Breast epithelium (tissue), 4 donors: ENCODE data around the gene WWOX. TPM values are rescaled to one million over a fixed set of nuclear protein-coding genes. Genes with fewer than 3 reads are reported as not detected.

Experiments
- DNase-seq, 2 donors: peaks; one replicate each; pipeline ENCODE4 v3.0.0-alpha.2; 2019; ENCODE audit warnings: low spot score in 2 of 2
- H3K27ac ChIP-seq, 2 donors: fragments of 200-600 bp; sonication (generic) in 1 of 2; one replicate each; pipeline ENCODE4 v1.5.1; 2016 to 2019; ENCODE audit warnings: mild to moderate bottlenecking in 1 of 2
- H3K27me3 ChIP-seq, 2 donors: fragments of 200-600 bp; sonication (generic) in 1 of 2; one replicate each; pipeline versions ENCODE4 v1.5.1 to v1.6.0; 2017 to 2019; ENCODE audit warnings: control low read depth in 1 of 2, mild to moderate bottlenecking in 1 of 2
- H3K36me3 ChIP-seq: fragments of 200-600 bp; one replicate; pipeline ENCODE4 v1.5.1; 2019
- H3K4me1 ChIP-seq, 2 donors: fragments of 200-600 bp; sonication (generic); one replicate each; pipeline ENCODE4 v1.5.1; 2016 to 2019; ENCODE audit warnings: control low read depth in 1 of 2
- H3K4me3 ChIP-seq, 3 donors: fragments of 200-600 bp; sonication (generic); 1 replicate in 2 of 3; 2 replicates in 1 of 3; pipeline ENCODE4 v1.5.1; 2016 to 2019; ENCODE audit warnings: mild to moderate bottlenecking in 3 of 3, moderate library complexity in 2 of 3
- H3K9me3 ChIP-seq, 2 donors: fragments of 200-600 bp; sonication (generic) in 1 of 2; one replicate each; pipeline ENCODE4 v1.5.1; 2016 to 2019; ENCODE audit warnings: control low read depth in 1 of 2
- POLR2A ChIP-seq: fragments of 450-650 bp; IDR thresholded peaks from one replicate; pipeline ENCODE4 v1.6.1; 2016; ENCODE audit warnings: antibody characterized with exemption, mild to moderate bottlenecking, moderate library complexity
- POLR2AphosphoS5 ChIP-seq, 3 donors: sonication (generic); formaldehyde crosslinking; IDR thresholded peaks; one replicate each; pipeline ENCODE4 v1.6.1; 2017; ENCODE audit warnings: antibody characterized with exemption in 3 of 3
- intact Hi-C: fragments of 100-400 bp; cut with DNase I; formaldehyde crosslinking; loops from one replicate; pipeline ENCODE4 v1.15.1; 2023; ENCODE audit warnings: low total_unique reads
- total RNA-seq, 3 donors: library from RNA; depleted of rRNA; stranded (reverse); fragments of >200 nt; gene quantifications; one replicate each; pipeline ENCODE4 v1.1.0, GENCODE V29; 2016
- TF ChIP-seq, protein P1 (sequence below), 3 donors: fragments of 450-650 bp; IDR thresholded peaks; one replicate each; pipeline ENCODE4 v1.5.1; 2016 to 2017; ENCODE audit warnings: antibody characterized with exemption in 3 of 3, mild to moderate bottlenecking in 3 of 3, moderate library complexity in 3 of 3

Gene WWOX
- total RNA-seq, 3 donors from 2014 or later = 42.9 to 73.6 (median 43.4) TPM

DNA sequence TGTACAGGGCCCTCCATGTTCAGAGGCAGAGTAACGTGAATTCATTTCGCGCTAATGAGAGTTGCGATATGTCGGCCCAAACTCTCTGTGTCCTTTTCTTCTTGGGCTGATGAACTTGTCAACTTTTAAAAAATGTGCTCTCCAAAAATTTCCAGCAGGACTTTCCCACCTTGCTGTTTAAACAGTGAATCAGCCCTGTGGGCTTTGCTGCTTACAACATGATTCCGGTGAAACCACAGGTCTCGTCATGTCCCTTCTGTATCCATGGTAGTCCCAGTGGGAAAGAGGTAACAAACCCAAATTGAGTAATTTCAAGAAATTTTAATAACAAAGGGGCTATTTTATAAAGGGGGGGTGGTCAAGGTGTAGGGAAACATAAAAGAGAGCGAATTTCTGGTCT is 888.2 kb downstream of the WWOX start:
- no peak for TF ChIP-seq POLR2A
- TF ChIP-seq, protein P1, sequence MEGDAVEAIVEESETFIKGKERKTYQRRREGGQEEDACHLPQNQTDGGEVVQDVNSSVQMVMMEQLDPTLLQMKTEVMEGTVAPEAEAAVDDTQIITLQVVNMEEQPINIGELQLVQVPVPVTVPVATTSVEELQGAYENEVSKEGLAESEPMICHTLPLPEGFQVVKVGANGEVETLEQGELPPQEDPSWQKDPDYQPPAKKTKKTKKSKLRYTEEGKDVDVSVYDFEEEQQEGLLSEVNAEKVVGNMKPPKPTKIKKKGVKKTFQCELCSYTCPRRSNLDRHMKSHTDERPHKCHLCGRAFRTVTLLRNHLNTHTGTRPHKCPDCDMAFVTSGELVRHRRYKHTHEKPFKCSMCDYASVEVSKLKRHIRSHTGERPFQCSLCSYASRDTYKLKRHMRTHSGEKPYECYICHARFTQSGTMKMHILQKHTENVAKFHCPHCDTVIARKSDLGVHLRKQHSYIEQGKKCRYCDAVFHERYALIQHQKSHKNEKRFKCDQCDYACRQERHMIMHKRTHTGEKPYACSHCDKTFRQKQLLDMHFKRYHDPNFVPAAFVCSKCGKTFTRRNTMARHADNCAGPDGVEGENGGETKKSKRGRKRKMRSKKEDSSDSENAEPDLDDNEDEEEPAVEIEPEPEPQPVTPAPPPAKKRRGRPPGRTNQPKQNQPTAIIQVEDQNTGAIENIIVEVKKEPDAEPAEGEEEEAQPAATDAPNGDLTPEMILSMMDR (IDR thresholded peaks at IDR 0.05) = no peak
- no peak for TF ChIP-seq POLR2AphosphoS5 (IDR thresholded peaks at IDR 0.05)
- Histone ChIP-seq H3K27me3 (no peaks in the 10 kb centered on the region), H3K4me3 (no peak overlapping the region), H3K4me1 (peaks cover 0 to 4% of the 10 kb centered on the region in 2 donors), H3K9me3 (peaks cover 0 to 3% of the 10 kb centered on the region in 2 donors), H3K36me3 (no peaks in the 10 kb centered on the region), H3K27ac (peak overlapping the region; percentile 71 to 81)
- DNase-seq = peak in 1 of 2 donors; percentile 76
- intact Hi-C loops = no loop called here

GRCh38 chr16:78988361-78988969 is 889.0 kb downstream of the WWOX start:
- no peak for DNase-seq
- no peak overlapping the region for H3K4me3 ChIP-seq
- H3K4me1 ChIP-seq = peaks cover 0 to 4% of the 10 kb centered on the region in 2 donors
- H3K36me3 ChIP-seq = no peaks in the 10 kb centered on the region
- H3K27me3 ChIP-seq = no peaks in the 10 kb centered on the region
- intact Hi-C loops = no loop called here
- TF ChIP-seq POLR2AphosphoS5 (IDR thresholded peaks at IDR 0.05) = no peak
- TF ChIP-seq, protein P1 (IDR thresholded peaks at IDR 0.05) = no peak
- no peak for TF ChIP-seq POLR2A
- peaks cover 0 to 3% of the 10 kb centered on the region in 2 donors for H3K9me3 ChIP-seq
- H3K27ac ChIP-seq = peak overlapping the region; percentile 80 to 81

DNA sequence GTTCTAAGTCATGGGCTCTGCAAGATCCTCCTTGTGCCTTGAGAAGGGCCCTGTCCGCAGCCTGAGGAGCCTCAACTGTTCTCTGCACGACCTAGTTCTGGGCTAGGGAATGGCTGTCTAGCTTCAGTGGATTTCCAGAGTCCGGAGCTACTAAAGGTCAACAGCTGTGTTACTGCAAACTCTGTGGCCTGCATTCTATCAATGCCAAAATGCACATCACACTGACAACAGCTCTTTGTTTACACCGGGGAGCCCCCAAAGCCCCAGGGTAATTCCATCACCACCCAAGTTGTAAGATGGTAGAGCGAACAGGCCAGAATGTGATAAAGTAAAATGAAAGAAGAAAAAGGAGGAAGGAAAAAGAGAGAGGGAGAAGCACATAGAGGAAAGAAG is 890.9 kb downstream of the WWOX start:
- intact Hi-C loops = loop anchor here (10.0 kb wide), 1 partner anchor 1024 kb away; no protein-coding TSS in a partner anchor
- TF ChIP-seq POLR2A (no peak), POLR2AphosphoS5 (IDR thresholded peaks at IDR 0.05) (no peak)
- TF ChIP-seq, protein P1 (IDR thresholded peaks at IDR 0.05) = no peak

DNA sequence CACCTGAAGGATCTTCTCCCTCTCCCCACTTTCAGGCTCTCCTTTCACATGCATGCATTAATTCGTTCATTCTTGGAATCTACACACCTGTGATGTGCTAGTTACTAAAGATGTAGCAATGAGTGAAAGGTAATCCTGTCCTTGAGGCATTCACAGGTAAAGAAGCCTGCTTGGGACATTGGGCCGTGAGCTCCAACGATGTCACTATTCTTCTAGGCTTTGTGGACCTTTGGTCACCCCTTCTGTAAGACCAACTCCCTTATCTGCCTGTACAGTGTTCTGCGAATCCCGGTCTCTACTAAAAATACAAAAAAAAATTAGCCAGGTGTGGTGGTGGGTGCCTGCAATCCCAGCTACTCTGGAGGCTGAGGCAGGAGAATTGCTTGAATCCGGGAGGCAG is 892.5 kb downstream of the WWOX start:
- no peaks in the 10 kb centered on the region for H3K9me3 ChIP-seq
- H3K36me3 ChIP-seq = no peaks in the 10 kb centered on the region
- peaks cover 0 to 4% of the 10 kb centered on the region in 2 donors for H3K4me1 ChIP-seq
- no peak overlapping the region for H3K4me3 ChIP-seq
- TF ChIP-seq POLR2AphosphoS5 (IDR thresholded peaks at IDR 0.05) (no peak), POLR2A (no peak)
- TF ChIP-seq, protein P1 (IDR thresholded peaks at IDR 0.05) = no peak
- H3K27ac ChIP-seq = no peak overlapping the region
- intact Hi-C loops = loop anchor here (10.0 kb wide), 1 partner anchor 1023 kb away; no protein-coding TSS in a partner anchor
- no peak for DNase-seq
- no peaks in the 10 kb centered on the region for H3K27me3 ChIP-seq

More for the DNA sequence above, 890.9 kb downstream of the WWOX start:
- no peaks in the 10 kb centered on the region for H3K36me3 ChIP-seq
- H3K4me1 ChIP-seq = peaks cover 0 to 4% of the 10 kb centered on the region in 2 donors
- H3K4me3 ChIP-seq = no peak overlapping the region
- no peaks in the 10 kb centered on the region for H3K9me3 ChIP-seq
- DNase-seq = no peak
- H3K27me3 ChIP-seq = no peaks in the 10 kb centered on the region
- peak overlapping the region in 1 of 2 donors; percentile 6 for H3K27ac ChIP-seq

- Histone ChIP-seq H3K9me3 (no peaks in the 10 kb centered on the region), H3K27me3 (no peaks in the 10 kb centered on the region), H3K4me3 (no peak overlapping the region), H3K4me1 (peaks cover 0 to 4% of the 10 kb centered on the region in 2 donors), H3K36me3 (no peaks in the 10 kb centered on the region), H3K27ac (no peak overlapping the region)
- DNase-seq = no peak
- no peak for TF ChIP-seq POLR2A
- TF ChIP-seq, protein P1 (IDR thresholded peaks at IDR 0.05) = no peak
- TF ChIP-seq POLR2AphosphoS5 (IDR thresholded peaks at IDR 0.05) = no peak
- intact Hi-C loops = loop anchor here (10.0 kb wide), 1 partner anchor 1021 kb away; no protein-coding TSS in a partner anchor
Observed at GRCh38 chr16:78993346-78993745, 893.9 kb downstream of the WWOX start.
